CD4-positive, alpha-beta T cell treated with Interleukin-1 beta for 1 hour (primary cell): ENCODE results near the gene MIOX.
A peak's percentile ranks its signal among the peaks of the same experiment; 100 is the strongest.

Source experiments
- DNase-seq, 2 donors: peaks; one replicate each; pipeline ENCODE4 v3.0.0-alpha.2; 2020 to 2022

Gene MIOX

DNA sequence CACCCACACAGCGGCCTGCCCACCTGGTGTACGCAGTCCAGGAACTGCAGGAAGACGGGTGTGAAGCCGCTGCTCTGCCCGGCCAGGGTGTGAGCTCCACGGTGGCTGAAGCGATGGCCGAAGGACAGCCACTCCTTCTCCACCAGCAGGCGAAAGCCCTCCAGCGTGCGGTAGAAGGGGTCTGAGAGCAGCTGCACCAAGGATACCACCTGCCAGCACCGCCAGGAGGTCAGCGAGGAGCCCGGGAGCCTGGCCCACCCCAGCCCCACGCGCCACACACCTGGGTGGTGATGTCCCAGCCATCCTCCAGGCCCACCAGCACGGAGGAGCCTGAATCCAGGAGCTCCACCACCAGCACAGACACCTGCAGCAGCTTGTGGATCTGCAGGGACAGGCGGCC is 31.5 kb upstream of the MIOX start:
- DNase-seq, result no peak

DNA sequence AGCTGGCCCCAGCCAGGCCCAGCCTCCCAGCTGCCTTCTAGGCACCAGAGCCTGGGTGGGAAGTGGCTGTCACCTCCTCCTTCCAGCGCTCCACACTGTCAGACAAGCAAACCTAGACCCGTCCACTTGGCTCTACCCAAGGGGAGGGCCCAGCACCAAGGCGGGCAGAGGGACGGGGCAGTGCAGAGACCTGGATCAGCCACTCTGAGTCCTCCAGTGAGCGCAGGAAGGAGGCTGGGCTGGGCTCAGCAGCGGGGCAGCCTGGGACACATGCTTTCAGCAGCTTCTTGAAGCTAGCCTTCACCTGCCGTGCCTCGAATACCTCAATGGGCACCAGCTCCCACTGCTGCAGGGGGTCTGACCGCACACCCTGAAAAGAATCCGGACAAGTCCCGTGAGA is 30.6 kb upstream of the MIOX start:
- no peak for DNase-seq

DNA sequence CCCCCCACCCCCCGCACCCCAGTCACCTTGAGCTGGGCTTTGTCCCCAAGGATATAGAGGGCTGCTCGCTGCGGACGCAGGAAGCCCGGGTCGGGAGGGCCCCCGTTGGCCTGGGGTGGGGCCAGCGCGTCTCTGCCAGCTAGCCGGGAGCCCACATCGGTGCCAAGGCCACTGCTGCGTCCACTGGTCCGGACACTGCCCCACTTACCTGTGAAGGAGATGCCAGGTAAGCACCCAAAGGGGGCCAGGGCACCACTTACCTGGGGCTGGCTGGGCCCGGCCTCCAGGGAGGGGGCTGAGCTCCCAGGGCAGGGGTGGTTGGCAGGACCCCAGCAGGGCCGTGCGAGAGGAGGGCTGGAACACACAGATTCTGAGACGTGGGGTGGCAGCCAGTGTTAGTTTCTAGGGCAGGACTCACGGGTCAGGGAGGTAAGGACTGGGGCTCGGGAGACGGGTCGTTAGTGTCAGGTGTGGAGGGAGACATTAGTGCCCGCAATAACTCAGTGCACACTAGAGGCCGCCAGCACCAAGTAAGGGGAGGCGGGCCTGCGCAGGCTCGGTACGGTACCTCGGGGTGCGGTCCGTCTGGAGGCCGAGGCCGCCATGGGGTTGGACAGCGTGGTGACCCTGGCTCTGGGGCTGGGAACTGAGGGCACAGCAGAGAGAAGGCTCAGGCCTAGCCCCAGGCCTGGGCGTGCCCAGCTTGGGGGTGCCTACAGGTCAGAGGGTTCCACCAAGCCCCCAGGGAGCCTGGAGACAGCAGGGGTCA is 30.0 kb upstream of the MIOX start:
- DNase-seq, result no peak

DNA sequence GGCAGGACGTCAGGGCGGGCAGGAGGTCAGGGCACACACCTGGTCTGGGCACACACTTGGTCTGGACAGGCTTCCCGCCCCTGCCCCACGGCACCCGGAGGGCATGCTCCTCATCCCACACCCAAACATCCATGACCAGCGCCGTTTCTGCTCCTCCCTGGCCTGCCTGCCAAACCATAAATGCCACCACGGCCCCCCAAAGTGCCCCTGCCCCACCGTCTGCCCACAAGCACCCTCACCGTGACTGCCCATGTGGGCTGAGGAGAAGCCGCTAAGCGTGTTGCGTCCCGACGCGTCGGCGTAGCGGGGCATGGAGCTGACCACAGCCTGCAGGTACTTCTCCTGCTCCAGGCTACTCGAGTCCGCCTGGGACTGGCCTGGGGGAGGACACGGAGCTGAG is 27.6 kb upstream of the MIOX start:
- no peak for DNase-seq

DNA sequence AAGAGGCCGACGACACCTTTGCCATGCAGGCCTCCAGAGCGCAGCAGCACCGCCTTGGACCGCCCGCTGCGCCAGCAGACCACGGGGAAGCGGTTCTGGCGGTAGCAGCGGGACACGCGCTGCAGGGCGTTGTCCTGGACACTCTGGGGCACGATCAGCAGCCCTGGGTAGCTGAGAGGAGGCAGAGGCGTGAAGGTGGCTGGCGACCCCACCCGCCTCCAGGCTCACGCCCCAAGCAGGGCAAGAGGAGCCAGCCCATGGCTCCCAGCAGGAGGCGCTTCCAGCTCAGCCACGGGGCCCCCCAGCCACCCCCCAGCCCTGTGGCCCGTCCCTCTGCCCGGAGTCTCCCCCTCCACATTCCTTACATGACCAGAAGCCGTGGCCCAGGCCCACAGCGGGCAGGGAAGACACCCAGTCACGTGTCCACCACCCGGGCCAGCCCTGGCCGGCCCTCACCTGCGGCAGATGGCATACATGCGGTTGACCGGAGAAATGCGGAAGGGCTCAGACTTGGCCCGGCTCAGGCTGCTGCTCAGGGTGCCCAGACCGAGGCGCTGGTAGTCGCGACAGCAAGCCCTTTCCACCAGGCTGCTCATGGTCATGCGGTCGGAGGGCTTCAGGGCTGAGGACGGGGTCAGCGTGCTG is 27.0 kb upstream of the MIOX start:
- no peak for DNase-seq

DNA sequence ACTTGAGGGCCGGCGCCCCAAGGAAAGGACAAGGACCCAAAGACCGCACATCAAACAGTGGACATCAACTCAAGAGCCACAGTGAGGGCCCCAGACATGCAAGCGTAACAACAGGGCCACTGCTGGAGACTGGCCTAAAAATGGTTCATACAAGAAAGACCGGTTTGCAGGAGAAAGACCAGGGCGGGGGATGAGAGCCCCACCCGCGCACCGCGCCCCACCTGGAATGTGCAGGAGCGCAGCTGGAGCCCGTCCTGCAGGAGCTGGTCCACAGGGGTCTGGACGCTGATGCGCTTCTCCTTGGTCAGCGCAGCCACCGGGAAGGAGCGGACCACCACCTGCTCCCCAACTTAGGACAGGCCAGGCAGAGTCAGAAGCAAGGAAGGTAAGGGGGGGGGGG is 25.7 kb upstream of the MIOX start:
- DNase-seq, result no peak

DNA sequence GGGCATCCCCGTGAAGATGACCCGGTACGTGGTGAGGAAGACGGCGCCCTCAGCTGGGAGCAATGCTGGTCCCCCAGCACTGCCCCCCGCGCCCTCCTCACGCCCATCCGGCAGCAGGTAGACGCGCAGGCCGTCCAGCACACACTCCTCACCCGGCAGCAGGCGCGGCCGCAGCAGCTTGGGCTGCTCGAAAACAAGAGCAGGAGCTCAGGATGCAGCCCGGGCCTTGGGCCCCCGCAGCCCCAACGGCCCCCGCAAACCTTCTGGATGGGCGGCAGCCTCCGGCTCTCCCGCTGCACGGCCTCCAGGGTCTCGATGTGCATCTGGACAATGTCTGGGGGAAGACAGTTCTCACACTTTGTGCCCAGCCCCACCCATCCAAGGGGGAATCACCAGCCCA is 25.1 kb upstream of the MIOX start:
- DNase-seq, result no peak

DNA sequence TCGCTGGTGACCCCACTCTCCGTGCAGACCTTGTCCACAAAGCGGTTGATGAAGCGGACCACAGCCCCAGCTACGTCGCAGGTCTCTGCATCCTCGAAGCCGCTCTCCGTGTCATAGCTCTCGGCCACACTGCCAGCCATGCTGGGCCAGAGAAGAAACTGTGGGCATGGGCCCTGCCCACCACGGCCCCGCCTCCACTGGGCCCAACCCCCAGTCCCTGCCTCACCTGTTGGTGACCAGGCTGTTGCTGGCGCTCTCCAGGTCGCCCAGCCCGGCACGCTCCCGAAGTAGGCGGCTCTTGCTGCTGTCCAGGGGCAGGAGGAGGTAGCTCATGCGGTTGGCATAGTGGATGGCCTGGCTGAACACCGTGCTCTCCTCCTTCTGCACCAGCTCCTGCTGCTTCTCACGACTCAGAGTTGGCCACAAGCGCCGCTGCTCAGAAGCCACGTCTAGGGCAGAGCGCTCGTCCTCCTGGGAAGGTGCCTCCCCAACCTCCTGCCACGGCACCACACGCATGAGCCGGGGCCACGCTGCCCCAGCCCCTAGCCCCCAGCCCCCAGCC is 24.6 kb upstream of the MIOX start:
- no peak for DNase-seq

DNA sequence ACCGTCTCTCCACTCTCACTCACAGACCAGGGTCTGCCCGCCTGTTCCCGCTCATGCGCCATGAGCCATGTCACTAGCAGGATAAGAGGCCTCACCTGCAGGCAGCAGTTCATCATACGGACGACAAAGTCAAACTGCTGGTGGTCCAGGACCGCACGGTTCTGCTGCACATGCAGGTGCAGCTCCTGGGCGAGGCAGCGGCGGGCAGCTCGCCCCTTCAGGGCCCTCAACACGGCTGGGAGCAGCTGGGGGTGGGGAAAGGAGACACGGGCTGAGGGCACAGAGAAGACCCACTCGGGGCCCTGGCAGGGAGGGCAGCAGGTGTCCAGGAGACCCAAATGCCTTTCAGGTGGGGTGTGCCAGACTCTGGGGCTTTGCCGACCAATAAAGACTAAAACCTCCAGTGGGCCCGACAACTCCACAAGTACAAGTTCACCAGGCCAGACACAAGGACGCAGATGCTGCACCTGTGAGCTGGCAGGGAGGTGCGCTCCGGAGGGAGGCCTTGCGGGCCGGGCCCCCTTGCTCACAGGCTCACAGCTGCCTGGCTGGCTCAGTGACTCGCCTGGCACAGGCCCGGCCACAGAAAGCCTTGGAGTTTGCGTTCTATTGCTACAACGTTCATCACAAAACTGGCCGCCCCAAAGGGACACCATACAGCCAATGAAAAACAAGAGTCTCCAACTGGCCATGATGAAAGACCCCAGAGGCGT is 23.3 kb upstream of the MIOX start:
- DNase-seq, result no peak

DNA sequence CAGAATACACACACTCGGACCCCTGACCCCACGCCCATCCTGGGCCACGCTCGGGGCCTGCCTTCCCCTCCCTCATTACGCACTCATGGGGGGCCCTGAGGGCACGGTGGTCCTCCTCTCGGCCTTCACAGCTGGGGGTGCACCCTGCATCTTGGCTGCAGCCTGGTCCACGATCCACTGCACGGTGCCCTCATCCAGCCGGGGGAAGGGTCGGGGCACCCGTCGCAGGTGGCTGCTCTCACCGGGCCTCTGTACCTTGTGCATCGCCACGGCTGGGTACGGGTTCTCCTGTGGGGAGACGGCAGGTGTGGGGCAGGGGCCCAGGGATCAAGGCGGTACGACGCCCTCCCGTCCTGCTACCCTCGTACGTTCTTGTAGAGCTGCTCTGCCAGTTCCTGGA is 22.2 kb upstream of the MIOX start:
- no peak for DNase-seq

DNA sequence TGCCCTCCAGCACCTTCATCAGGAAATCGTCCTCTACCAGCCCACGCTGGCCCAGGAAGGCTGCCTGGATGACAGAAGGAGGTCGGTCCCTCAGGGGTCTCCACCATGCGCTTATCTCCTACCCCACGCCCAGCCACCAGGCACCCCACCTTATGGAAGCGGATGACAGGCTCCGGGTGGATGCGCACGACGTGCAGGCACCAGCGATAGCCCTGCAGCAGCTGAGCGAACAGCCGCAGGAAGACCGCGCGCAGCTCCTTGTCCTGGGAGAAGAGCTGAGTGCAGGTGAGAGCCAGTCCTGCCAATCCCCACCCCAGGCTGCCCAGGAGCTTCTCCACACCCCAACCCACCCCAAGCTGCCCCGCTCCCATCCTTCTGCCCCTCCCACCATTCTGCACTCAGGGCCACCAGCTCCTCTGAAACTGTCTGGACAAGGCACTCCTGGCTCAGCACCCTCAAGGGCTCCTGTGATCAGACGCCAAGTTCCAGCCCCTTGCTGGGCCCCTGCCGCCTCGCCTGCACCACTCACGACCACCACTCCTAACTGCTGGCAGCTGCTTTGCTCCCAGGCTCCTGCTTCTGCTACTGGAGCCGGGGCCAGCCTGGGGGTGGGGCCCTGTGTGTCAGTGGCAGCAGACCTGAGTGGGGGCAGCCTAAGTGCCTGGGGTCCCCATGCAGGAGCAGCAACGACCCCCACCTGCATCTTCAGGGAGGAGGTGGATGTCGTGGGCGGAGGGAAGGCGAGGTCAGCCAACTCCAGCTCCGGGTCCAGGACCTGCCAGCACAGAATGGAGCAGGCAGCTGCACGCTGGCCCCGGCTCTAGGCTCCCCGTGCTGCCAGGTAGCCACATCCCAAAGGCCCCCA is 21.4 kb upstream of the MIOX start:
- DNase-seq, result no peak

DNA sequence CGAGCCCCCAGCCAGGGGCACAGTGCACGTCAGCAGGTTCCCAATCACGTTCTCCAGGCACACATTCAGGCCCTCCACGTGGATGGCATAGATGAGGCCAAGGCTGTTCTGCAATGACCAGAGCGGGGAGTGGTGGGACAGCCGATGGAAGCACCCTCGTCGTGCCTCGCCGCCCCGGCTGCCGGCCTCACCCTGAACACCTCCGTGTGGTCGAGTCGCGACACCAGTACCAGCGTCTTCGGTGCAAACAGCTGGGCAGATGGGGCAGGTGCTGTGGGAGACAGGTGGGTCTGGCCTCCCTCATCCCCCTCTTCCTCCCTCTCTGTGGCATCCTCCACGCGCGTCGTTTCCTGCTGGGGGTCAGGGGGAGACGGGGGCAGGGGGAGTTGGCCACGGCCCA is 19.3 kb upstream of the MIOX start:
- DNase-seq, result no peak

DNA sequence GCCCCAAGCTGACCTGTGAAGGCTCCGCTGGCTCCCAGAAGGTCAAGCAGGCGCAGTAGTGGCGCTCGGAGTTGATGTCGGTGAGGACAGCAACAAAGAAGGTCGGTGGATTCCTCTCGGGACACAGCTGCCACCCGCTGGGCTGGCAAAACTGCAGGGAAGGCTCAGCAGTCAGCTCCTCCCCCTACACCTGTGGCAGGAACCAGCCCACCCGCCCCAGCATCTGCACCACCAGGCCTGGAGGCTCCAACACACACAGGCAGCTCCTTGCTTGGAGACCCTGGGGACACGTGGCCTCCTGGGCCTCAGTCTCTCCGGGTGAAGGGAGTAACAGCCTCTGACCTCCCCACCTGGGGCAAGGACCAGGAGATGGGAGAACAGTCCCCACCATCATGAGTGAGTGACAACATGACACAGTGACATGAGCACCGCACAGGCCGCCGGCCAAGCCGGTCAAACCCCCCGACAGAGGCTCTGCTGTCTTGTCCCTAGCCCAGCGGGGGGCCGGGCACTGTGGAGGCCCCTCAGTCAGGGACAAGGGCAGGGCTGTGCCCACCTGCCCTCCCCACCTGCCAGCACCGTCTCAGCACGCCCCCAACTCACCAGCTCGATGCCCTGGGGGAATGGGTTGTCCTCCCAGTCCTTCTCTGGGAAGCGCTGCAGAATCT is 18.8 kb upstream of the MIOX start:
- DNase-seq, result no peak

DNA sequence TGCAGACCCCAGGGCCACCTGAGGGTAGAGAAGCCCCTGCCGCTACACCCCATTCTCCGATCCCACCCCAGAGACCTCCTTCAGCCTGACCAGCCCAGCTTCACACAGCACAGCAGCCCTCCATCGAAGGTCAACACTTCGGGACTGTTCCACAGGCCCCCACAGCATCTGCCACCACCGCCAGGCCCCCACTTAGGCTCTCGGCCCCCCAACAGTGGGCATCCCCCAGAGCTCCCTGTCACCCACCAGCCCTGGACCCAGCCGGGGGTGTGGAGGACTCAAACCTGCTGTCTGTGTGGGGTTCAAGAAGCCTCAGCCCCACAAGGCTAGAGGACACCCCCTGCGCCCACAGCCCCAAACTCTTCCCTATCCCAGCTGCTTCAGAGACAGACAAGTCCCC is 18.0 kb upstream of the MIOX start:
- no peak for DNase-seq

DNA sequence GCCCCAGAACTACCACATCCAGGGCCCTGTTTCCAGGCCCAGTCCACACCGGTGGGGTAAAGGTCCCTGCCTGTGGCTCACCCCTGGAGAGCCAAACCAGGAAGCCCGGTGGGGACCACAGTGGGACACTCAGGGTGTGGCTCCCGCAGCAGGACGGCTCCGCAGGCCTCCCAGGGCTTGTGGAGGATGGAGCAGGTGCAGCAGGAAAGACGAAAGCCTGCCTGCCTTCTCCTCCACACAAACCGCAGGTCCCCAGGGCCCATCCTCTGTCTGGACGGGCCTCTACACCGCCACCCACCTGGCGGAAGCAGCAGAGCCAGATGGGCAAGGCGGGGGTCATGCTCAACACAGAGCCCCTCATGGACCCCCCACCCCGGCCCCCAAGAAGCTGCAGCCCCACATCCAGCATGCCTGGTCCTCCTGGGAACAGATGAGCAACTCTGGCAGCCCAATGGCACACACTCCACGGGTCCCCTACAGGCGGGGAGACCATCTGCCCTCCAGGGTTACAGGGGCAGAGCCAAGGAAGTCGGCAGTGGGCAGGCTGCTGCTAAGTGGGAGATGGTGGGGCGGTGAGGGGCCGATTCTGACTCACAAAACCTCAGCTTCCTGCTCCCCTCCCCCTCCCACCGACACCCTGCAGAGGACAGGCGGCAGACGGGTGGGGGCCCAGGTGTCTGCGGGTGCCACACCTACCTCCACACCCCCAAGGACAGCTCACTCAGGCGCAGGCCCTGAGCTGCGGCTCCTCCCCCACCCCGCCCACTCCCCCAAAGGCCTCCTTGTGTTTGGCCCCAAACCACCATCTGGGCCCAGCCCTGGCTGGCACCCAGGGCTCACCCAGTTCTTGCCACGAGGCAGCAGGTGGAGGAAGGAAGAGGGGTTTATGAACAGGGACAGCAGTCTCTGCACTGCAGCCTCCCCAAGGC is 17.0 kb upstream of the MIOX start:
- peak; percentile 97 to 98 for DNase-seq

DNA sequence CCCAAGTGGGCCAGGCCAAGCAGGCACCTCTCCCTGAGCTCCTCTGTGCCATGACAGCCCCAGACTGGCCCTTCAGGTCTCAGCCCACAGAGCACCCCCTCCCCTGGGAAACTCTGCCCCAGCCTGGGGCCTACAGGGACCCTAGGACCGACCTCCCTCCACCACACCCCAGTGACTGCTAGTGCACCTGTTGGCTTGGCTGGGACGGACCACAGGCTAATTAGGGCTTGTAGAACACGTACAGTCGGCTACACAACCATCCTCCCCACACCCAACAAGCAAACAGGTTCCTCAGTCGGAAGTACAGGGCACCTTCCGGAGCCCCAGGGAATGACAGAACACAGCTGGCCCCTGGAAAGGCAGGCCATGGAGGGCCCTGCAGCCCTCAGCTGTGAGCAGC is 16.2 kb upstream of the MIOX start:
- DNase-seq, result no peak

DNA sequence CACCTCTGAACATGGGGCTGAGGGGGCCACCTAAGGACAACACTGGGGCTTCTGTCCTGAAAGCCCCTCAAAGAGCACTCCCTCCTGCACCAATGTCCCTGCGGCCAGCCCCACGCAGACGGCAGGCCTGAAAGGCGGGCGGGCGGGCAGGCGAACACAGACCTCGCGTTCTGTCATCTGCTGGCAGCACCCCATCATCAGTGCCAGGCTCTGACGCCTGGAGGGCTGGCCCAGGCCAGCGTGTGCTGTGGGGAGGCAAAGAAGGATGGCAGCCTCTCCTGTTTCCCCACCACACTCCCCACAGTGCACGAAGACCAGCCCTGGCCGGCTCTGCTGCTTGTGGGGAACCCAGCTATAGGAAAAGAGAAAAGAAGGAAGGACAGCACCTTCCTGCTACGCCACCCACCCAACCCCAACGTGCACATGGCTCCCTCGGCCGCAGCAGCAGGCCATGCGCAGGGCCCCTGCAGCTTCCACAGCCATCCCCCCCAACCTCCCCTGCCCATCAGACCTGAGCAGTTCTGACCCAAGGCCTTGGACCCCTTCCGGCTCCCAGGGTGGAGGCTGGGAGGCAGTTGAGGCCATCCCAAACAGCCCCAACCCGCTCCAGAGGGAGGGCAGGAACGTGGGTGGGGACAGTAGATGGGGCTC is 15.3 kb upstream of the MIOX start:
- DNase-seq, result no peak

DNA sequence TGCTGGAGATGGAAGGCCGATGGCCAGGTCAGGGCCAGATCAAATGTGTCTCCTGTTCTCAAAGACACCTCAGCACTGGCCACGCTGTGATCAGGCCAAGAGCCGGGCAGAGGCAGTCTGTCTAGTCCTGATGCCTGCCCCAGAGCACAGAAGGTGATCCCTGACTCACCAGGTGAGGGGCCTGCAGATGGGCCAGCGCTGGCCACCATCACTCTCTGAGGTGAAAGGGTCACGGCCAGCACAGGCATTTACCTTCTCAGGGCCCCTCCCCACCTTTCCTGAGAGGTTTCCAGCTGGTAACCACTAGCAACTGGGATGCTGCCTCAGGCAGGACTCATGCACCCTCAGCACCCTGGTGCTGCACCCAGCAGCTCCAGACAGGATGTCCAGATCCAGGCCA is 14.7 kb upstream of the MIOX start:
- DNase-seq, result no peak

DNA sequence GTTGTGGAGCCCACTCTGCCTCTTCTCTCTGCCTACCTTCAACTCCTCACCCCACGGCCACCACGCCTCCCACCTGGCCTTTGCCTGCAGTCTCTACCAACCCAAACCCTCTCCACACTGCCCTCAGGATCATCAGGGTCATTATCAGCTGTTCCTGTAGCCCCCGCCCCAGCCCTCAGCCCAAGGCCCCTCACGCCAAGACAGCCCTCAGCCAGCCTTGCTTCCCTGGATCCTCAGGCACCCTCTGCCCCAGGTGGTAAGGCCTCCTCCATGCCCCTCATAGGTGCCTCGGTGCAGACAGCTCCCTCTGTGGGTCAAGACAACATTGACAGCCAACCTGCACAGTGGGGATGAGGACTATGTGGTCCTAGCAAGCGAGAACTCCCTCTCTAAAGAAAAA is 13.6 kb upstream of the MIOX start:
- peak; percentile 57 to 69 for DNase-seq

DNA sequence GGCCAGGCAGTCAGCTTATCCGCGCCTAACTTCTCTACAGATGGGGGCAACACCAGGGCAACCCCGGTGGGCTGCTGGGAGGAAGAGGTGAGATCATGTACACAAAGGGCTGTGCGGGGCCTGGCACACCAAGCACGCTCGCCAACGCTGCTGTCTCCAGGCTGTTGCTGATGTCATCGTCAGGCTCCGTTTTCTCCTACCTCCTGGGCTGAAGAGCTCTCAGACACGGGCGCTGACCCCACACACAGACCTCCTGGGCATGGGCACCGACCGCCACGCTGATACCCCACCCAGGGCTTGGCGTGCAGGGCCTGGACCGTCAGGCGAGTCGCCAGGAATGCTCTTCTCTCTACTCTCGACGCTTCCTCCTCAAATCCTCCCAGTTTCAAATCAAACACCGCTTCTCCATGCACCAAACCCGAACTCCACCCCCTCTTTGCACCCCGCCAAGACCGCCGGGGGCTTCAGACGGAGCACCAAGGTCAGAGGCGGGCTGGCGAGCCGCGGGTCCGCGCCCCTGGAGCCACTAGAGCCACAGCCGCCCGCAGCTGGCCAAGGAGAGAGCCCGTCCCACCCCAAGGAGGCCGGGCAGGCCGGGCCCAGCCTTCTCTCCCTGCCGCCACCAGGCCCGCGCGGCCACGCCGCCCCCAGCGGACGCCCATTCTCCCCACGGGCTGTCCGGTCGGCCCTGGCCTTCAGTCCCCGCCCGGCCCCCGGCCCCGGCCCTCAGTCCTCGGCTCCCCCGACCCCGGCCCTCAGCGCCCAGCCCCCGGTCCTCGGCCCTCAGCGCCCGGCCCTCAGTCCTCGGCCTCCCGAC is 12.6 kb upstream of the MIOX start:
- no peak for DNase-seq
